Gastrocnemius medialis (tissue), 4 donors: ENCODE results near the gene MORN1.

ENCODE experiments used
- POLR2A ChIP-seq, 2 donors: fragments of 450-650 bp; IDR thresholded peaks; one replicate each; pipeline ENCODE4 v1.6.1; 2017; ENCODE audit warnings: antibody characterized with exemption in 2 of 2, mild to moderate bottlenecking in 2 of 2, moderate library complexity in 2 of 2
- TF ChIP-seq, protein P1 (sequence below), 5 experiments: fragments of 450-650 bp in 3 of 5; fragments of 200-600 bp in 2 of 5; sonication (generic) in 2 of 5; IDR thresholded peaks in 4 of 5; conservative IDR thresholded peaks in 1 of 5; 1 replicate in 4 of 5; 2 replicates in 1 of 5; pipeline ENCODE4 v1.5.1; 2016 to 2019; ENCODE audit warnings: antibody characterized with exemption in 5 of 5, mild to moderate bottlenecking in 3 of 5, moderate library complexity in 3 of 5

GRCh38 chr1:2336499-2336898 lies 54.9 kb downstream of the MORN1 start:
- TF ChIP-seq, protein P1, sequence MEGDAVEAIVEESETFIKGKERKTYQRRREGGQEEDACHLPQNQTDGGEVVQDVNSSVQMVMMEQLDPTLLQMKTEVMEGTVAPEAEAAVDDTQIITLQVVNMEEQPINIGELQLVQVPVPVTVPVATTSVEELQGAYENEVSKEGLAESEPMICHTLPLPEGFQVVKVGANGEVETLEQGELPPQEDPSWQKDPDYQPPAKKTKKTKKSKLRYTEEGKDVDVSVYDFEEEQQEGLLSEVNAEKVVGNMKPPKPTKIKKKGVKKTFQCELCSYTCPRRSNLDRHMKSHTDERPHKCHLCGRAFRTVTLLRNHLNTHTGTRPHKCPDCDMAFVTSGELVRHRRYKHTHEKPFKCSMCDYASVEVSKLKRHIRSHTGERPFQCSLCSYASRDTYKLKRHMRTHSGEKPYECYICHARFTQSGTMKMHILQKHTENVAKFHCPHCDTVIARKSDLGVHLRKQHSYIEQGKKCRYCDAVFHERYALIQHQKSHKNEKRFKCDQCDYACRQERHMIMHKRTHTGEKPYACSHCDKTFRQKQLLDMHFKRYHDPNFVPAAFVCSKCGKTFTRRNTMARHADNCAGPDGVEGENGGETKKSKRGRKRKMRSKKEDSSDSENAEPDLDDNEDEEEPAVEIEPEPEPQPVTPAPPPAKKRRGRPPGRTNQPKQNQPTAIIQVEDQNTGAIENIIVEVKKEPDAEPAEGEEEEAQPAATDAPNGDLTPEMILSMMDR (IDR thresholded peaks at IDR 0.05 in 4 of 5, conservative IDR thresholded peaks at IDR 0.05 in 1 of 5), result no peak
- TF ChIP-seq POLR2A (IDR thresholded peaks at IDR 0.05), result no peak
